ENCODE data around the gene HECTD2.
"Not testable (repeated sequence)": the region's sequence is repeated elsewhere in the genome, so short reads cannot be mapped to it uniquely, and the experiment has no call there.

DNA sequence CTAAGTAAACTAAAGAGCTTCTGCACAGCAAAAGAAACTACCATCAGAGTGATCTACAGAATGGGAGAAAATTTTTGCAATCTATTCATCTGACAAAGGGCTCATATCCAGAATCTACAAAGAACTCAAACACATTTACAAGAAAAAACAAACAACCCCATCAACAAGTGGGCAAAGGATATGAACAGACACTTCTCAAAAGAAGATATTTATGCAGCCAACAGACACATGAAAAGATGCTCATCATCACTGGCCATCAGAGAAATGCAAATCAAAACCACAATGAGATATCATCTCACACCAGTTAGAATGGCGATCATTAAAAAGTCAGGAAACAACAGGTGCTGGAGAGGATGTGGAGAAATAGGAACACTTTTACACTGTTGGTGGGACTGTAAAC, 124.6 kb downstream of the HECTD2 start:
- TF ChIP-seq, protein P1, sequence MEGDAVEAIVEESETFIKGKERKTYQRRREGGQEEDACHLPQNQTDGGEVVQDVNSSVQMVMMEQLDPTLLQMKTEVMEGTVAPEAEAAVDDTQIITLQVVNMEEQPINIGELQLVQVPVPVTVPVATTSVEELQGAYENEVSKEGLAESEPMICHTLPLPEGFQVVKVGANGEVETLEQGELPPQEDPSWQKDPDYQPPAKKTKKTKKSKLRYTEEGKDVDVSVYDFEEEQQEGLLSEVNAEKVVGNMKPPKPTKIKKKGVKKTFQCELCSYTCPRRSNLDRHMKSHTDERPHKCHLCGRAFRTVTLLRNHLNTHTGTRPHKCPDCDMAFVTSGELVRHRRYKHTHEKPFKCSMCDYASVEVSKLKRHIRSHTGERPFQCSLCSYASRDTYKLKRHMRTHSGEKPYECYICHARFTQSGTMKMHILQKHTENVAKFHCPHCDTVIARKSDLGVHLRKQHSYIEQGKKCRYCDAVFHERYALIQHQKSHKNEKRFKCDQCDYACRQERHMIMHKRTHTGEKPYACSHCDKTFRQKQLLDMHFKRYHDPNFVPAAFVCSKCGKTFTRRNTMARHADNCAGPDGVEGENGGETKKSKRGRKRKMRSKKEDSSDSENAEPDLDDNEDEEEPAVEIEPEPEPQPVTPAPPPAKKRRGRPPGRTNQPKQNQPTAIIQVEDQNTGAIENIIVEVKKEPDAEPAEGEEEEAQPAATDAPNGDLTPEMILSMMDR (IDR thresholded peaks at IDR 0.05; ENCODE audit: poor library complexity, severe bottlenecking) = not testable (repeated sequence)
- TF ChIP-seq POLR2AphosphoS5 (IDR thresholded peaks at IDR 0.05); EP300 (conservative IDR thresholded peaks at IDR 0.05; ENCODE audit: poor library complexity, severe bottlenecking); TAF1 (IDR thresholded peaks at IDR 0.05; ENCODE audit: low read depth); EZH2 (IDR thresholded peaks at IDR 0.05; ENCODE audit: borderline replicate concordance, insufficient read depth, low read length, poor library complexity, severe bottlenecking): not testable (repeated sequence)
